NCI-H82 treated with DMSO at 0.1 percent for 48 hours (cell line): ENCODE results near the gene GP1BA.

Source experiments
- DNase-seq: peaks from one replicate; lab custom pipeline; 2025; ENCODE audit not compliant: unreplicated experiment; lab: John Stamatoyannopoulos, UW

GP1BA gene

GRCh38 chr17:4971826-4972225 lies 39.7 kb downstream of the GP1BA start:
- no peak for DNase-seq

GRCh38 chr17:4972322-4972721 lies 40.2 kb downstream of the GP1BA start:
- DNase-seq = no peak

GRCh38 chr17:4972752-4973151 lies 40.7 kb downstream of the GP1BA start:
- no peak for DNase-seq

GRCh38 chr17:4973256-4974114 lies 41.4 kb downstream of the GP1BA start:
- no peak for DNase-seq

GRCh38 chr17:4974115-4974670 lies 42.1 kb downstream of the GP1BA start:
- no peak for DNase-seq

GRCh38 chr17:4978726-4979125 lies 46.6 kb downstream of the GP1BA start:
- DNase-seq = no peak

GRCh38 chr17:4980644-4981216 lies 48.7 kb downstream of the GP1BA start:
- DNase-seq = peak; percentile 53

GRCh38 chr17:4982305-4982704 lies 50.2 kb downstream of the GP1BA start:
- DNase-seq = no peak
